GM18511 (cell line): ENCODE measurements around the gene TTLL1.
"Not testable (repeated sequence)": the region's sequence is repeated elsewhere in the genome, so short reads cannot be mapped to it uniquely, and the experiment has no call there.

ENCODE experiments used
- ATAC-seq: cut with Tn5 transposase; IDR thresholded peaks from one replicate; pipeline ENCODE4 v1.9.1; 2021; ENCODE audit warnings: mild to moderate bottlenecking, moderate library complexity; ENCODE audit not compliant: unreplicated experiment

TTLL1 gene

DNA sequence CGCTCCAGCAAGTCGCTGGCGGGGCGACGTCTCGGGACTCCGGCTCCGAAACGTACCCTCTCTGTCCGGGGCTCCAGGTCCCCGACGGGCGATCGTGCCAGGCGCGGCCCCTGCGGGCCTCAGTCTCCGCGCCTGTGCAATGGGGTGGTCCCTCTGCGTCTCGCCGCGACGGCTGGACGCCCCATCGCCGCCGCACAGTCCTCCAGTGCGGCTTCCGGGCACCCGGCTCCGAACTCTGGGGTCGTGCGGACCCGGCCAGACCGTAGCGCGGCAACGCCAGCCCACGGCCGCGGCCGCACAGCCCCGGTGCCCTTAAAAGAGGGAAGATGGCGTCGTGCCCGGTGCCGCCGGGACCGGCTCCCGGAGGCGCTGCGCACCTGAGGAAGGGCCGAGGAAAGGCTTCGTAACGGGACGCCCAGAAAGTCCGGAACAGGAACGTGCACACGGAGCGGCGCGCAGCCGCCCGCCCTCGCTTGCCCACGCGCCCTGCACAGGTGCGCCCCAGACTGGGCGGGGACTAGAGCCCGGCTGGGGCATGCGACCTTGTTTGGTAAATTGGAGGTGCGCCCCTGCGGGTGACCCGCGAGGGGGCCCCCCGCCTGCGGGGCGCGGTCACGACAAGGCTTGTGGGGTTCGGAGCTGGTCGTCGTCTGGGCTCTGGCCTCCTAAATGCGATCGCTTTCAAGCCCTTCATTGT is 21.9 kb upstream of the TTLL1 start:
- no peak for ATAC-seq

DNA sequence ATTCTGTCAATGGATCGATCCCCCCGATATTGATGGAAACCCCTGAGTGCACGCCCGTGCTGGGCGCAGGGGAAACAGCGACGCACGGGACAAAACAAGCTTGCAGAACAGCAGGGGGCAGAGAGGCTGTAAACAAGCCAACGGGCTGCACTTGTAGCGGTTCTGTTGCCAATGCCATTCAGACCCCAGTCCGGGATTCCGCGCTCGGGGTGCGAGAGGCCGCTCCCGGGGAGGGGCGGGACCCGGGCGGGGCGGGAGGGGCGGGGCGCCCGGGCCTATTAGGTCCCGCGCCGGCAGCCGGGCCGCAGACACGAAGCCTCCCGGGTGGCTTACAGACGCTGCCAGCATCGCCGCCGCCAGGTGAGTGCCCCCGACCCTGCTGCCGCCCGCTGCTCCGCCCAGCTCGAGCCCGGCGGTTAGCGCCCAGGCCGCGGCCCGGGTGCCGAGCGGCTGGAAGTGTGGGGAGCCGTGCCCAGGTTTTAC is 21.3 kb upstream of the TTLL1 start, which contains the start of gene BIK:
Gene BIK, plus strand, starts transcription at position 307 of the 483 bp plus-strand sequence. CDS start 13,273 bp downstream, outside the sequence.
- no peak for ATAC-seq

DNA sequence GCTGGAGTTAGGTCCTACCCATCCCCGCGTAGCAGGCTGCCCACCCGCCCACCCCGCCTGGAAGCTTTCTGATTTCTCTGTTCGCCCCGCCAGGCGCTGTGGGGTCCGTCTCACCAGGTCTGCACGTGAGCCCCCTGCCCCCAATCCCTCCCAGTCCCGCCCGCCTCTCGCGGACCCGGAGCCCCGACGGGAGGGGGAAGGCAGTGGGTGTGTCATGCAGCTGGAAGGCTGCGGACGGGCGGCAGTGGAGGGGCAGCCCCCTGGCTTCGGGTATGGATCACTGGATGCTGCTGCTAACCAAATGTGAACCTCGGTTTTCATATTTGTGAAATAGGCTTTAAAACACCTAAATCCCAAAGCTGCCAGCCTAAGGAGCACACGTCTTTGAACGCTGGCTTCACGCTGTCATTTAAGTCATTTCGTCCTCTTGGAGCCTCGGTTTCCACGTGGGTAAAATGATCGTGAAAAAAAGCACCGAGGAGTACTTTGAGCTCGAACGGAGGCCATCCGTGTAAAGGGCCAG is 20.8 kb upstream of the TTLL1 start:
- ATAC-seq, result no peak

DNA sequence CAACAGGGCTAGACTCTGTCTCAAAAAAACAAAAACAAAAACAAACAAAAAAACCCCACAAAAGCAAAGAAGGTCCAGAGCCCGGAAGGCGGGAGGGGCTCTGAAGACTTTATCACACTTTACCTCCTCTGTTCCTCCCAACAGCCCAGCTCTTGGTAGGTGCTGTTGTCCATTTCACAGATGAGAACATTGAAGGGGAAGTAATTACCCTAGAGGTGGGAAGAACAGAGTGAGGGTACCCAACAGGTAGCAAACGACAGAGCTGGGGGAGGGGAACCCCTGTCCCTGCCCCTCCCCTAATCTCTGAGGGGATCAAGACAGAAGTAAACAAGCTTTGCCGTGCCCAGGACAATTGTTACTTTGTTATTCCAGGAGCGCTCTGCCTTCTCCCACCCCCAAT is 20.3 kb upstream of the TTLL1 start:
- ATAC-seq, result no peak

DNA sequence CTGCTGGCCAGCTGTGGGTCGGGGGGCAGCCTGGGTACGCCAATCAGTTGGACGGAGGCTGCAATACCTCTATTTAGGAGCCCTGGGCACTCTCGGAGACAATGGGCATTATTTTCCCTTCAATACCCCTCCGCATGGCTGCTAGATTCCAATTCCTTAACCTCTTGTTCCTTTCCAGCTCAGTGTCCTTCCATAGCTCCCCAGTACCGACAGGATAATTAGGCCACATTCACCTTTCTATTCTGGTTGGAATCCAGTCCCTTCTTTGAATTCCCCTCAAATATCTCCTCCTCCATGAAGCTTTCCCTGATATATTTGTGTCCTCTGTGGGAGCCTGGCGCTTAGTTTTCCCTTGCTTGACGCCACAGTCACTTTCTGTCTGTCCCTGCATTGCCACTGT is 17.1 kb upstream of the TTLL1 start:
- no peak for ATAC-seq

DNA sequence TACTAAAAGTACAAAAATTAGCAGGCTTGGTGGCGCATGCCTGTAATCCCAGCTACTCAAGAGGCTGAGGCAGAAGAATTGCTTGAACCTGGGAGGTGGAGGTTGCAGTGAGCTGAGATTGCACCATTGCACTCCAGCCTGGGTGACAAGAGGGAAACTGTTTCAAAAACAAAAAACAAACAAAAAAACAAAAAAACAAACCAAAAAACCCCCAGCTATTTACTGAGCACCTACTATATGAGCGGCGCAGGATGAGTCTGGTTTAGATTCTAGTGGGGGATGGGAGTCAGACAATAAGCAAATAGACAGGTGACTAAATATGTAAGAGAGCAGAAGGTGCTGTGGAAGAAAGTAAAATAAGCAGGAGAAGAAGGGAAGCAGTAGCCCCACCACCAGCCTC is 15.8 kb upstream of the TTLL1 start:
- ATAC-seq, result not testable (repeated sequence)

DNA sequence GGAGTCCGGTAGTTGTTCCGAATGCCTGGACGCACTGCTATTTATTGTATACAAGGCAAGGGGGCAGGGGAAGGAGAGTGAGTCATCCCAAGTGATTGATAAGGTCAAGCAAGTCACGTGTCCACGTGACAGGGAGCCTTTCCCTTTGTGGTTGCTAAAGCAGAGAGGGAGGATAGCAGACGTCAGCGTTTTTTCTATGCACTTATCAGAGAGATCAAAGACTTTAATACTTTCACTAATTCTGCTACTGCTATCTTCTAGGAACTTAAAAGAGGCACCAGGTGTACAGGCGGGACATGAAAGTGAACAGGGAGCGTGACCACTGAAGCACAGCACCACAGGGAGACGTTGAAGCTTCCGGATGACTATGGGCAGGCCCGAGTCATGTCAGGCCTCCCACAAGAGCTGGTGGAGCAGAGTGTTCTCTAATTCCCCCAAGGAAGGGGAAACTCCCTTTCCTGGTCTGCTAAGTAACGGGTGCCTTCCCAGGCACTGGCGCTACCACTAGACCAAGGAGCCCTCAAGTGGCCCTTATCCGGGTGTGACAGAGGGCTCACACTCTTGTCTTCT is 14.9 kb upstream of the TTLL1 start:
- ATAC-seq, result not testable (repeated sequence)

DNA sequence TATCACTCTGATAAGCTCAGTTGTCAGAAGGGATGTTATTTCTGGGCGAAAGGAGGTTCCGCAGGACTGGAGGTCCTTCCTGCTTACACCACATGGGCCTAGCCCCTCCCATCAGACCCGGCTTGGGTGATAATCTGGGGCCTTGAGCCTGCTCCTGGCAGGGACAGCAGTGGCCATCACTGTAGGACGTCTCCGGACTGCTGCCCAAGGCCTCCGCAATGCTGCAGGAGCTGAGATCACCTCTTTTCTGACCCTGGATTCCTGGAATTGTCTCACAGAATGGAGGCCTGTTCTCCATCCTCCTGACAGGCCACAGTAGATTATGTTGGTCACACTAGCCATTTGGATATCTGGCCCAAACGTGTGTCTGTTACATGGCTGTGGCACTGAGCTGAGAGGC is 12.1 kb upstream of the TTLL1 start:
- ATAC-seq, result no peak

DNA sequence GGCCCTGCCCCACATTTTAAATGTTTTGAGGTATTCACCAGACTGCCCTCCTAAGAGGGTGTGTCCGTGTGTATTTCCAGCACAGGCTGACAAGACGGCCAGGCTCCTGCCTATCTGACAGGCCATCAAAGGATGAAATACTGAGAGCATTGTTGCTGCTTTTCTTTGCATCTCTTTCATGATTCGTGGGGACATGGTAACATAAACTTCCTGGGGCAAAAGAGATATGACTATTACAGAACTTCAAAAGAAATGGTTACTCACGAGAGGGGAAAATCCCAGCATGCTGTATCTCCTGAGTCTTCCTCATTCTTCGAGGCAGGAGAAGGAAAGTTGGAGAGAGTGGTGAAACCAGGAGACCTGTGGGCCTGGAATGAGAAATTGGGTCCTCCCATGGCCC is 11.0 kb upstream of the TTLL1 start:
- ATAC-seq, result no peak

DNA sequence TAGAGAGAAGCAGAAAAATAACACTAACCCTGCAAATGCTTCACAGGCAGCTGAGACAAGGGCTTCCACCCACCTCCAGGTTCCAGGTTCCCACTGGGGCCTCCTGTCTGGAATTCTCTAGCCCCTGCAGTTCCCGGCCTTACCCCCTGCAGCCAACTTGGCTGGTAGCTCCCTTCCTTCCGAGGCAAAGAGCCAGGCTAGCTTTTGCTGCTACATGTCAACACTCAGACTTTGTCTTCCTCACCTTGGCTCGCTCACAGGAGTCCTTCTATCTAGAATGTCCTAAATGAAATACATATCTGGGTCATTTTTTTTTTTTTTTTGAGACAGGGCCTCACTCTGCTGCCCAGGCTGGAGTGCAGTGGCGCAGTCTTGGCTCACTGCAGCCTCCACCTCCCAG is 9.9 kb upstream of the TTLL1 start:
- ATAC-seq, result no peak

DNA sequence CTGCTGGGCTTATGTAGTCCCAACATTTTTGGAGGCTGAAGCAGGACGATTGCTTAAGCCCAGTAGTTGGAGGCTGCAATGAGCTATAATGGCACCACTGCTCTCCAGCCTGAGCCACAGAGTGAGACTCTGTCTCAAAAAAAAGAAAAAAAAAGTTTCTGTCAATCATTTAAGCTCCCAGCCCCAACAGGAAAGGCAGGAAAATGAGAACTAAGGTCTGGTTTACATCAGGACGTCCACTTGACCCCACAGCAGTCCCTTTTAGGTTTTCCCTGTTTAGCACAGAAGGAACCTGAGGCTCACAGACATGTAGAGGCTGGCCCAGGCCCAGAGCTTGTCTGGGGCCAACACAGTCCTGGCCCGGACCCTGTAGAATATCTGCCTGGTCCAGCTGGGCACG is 9.2 kb upstream of the TTLL1 start:
- no peak for ATAC-seq

DNA sequence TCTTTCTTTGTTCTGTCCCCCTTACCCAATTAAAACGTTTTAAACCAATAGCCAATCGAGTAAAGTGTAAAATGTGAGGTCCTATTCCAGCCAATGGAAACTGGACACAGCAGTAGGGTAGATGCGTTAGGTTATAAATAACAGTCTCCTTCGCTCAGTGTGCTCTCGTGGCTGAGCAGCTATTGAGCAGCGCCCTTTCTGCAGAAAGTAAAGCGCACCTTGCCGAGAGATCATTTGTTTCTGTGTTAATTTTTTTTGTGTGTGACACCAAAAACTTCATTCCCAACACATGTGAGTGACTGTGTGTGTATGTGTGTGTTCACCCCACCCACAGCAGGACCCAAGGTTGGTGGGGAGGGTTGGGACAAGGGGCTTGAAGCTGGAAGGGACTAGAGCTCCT is 7.2 kb upstream of the TTLL1 start:
- no peak for ATAC-seq

DNA sequence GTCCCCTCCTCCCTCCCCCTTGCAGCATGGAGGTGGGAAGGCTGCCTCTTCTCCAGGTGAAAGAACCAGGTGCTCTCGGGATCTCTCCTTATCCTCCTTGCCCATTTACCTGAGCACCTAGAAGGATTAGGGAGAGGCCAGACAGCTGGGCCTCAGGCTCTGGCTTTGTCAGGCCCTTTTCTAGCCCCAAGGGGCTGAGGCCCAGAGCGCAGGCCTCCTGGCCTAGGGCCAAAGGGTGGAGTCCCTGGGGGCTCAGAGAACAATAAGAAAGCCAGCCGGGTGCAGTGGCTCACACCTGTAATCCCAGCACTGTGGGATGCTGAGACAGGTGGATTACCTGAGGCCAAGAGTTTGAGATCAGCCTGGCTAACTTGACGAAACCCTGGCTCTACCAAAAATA is 5.4 kb upstream of the TTLL1 start:
- ATAC-seq, result no peak

DNA sequence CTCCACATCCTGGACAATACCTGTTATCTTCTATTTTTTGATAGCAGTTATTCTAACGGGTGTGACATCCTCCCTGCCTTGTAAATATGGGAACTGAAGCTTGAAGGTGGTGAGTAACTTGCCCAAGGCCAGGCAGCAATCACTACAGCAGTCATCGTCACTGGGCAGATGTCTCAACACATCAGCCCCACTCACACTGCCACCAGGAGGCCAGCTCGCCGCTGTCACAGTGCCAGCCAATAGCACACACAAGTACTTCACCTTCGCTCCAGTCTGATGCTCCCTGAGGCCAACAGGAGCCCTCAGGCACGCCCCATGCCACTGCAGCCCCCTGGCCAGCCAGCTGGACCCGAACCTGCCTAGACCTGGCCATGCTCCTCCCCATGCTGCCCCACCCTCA is 4.9 kb upstream of the TTLL1 start:
- no peak for ATAC-seq

DNA sequence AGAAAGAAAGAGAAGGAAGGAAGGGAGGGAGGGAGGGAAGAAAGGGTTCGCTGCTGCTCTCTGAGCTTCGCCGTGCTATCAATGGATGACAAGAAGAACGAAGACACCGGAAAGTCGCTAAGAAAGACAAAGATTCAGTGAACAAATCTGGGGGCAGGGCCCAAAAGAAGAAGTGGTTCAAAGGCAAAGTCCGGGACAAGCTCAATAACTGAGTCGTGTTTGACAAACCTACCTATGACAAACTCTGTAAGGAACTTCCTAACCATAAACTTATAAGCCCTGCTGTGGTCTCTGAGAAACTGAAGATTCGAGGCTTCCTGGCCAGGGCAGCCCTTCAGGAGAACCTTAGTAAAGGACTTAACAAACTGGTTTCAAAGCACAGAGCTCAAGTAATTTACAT is 2.9 kb upstream of the TTLL1 start:
- no peak for ATAC-seq

DNA sequence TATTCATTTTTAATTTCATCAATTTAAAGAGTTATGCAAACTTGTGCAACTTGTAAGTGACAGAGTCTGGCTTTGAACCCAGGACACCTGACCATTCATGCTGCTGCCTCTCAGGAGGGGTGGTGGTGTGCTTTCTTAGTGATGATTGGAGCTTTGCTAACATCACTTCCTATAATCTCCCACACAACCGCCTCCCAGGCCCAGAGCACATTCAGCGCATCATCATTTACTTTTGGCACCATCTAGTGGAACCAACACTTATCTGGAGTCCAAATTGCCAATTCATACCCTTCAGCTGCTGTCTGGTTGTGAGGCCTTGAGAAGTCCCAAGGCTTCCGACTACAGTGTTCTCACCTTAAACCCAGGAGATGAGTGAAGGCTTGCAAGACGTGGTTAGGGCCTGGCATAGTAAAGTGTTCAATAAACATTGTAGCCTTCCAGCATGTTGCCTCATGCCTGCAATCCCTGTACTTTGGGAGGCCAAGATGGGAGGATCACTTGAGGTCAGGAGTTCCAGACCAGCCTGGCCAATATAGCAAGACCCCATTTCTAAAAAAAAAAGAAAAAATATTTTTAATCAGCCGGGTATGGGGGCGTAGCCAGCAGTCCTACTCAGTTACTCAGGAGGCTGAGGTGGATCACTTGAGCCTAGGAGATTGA is 1.1 kb upstream of the TTLL1 start:
- ATAC-seq, result no peak

DNA sequence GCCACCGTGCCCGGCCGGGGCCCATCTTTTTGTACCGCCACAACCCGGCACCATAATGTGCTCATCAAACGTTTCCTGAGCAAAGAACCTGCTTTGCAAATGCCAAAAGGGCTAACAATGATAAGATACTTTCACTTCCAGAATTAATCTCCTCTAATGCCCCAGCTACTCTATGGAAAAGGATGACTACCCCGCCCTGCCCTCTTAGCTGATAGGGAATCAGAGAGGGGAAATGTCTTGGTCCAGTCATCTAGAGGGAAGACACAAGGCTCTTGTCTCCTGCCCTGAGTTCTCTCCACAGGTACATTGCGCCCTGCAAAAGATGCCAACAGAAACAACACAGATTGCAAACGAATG is 586 bp downstream of the TTLL1 start:
- ATAC-seq, result no peak

DNA sequence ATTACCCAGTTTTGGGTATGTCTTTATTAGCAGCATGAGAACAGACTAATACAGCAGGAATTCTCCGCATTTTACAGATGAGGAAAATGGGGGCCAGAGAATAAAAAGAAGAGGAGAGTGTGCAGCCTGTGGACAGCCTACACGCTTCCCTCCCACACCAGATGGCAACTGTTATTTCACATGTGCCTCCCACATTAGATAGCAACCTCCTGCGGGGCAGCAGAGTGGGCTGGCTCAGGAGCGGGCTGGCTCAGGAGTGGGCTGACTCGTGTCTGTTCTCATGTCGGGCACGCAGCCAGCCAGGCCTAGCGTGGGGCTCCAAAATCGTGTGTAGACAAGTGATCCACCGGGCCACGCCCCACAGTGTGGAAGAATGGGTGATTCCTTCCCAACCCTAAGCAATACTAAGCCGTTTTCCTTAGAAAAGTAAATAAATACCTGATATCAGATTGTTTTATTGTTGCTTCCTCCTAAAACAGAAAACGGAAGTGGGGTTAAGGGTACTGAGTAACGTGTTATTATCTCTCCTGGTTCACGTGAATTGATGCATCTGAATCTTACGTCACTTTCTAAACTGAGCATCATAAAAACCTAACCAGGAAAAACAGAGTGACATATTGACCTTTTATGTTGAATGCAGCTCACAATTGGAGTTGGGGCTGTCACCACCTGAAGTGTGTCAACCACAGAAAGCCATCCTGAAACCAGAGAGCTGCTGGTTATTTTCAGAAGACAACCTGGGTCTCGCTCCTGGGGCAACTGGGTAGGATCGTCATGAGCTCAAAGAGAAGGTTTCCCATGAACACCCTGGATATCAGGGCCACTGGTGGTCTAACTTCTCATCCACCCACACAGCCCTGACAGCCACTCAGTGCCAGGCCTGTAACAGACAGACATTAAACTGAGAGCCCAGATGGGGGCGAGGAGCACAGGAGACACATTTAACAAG is 3.3 kb downstream of the TTLL1 start:
- peak; percentile 37 for ATAC-seq

DNA sequence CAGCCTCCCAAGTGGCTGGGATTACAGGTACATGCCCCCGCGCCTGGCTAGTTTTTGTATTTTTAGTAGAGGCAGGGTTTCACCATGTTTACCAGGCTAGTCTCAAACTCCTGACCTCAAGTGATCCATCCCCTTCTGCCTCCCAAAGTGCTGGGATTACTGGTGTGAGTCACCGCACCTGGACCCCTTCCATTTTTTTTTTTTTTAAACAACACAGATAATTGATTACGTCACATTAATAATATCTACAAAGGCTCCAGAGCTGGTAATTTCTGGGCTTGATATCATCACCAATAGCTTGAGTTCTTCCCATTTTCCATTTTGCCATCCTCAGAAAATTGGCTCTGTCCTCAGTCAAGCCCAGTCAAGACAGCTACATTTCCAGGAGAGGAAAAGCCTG is 7.2 kb downstream of the TTLL1 start:
- ATAC-seq, result no peak

DNA sequence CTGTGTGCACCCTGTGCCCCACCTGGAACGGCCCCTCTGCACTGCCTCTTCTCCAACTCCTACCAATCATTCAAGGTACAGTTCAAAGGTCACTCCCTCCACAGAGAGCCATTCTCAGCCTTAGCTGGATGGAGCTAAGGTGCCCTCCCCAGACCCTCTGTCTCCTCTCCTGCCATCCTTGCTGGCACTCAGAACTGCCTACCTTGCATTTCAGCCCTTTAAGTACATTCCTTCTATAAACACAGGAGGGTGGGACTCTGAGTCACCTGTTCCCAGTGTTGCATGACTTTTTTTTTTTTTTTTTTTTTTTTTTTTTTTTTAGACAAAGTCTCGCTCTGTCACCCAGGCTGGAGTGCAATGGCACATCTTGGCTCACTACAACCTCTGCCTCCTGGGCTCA is 8.6 kb downstream of the TTLL1 start:
- no peak for ATAC-seq

DNA sequence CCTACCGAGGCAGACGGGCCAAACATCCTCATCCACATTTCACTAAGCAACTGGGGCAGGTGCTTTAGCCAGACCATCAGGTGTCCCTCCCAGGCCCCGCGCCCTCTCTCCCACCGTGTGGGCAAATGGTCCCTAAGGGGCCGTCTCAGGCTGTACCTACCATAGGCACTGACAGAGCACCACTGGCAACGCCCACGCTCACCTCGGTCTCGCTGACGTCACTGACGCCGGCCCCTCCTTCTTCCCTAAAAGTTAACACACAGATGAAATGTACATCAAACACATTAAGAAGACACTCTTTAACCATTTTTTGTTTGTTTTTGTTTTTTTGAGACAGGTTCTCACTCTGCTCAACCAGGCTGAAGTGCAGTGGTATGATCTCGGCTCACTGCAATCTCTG is 9.4 kb downstream of the TTLL1 start:
- ATAC-seq, result no peak
